SK-N-SH treated with all-trans-retinoic acid at 6 μM for 48 hours (cell line): ENCODE measurements around the gene OBP2B.
"Not testable (repeated sequence)": the region's sequence is repeated elsewhere in the genome, so short reads cannot be mapped to it uniquely, and the experiment has no call there.

Experiments used
- ATAC-seq: fragments of 200-7000 bp; cut with Tn5 transposase; 3 replicates; pipeline ENCODE4 v1.9.1; 2020; ENCODE audit warnings: mild to moderate bottlenecking, moderate library complexity
- ARNTL ChIP-seq: fragments of 450-650 bp; formaldehyde crosslinking; IDR thresholded peaks from 2 replicates; pipeline ENCODE4 v1.5.0; 2020; ENCODE audit warnings: low read depth, mild to moderate bottlenecking, moderate library complexity, borderline replicate concordance
- BACH2 ChIP-seq: fragments of 250-450 bp; sonication (Bioruptor Pico); IDR thresholded peaks from 2 replicates; pipeline ENCODE4 v1.9.0; 2021; ENCODE audit warnings: mild to moderate bottlenecking, borderline replicate concordance
- CREB5 ChIP-seq: fragments of 250-450 bp; sonication (Bioruptor Pico); IDR thresholded peaks from 2 replicates; pipeline ENCODE4 v1.5.1; 2020; ENCODE audit warnings: low read depth, mild to moderate bottlenecking, moderate library complexity
- CSDC2 ChIP-seq: fragments of 250-450 bp; sonication (Bioruptor Pico); IDR thresholded peaks from 2 replicates; pipeline ENCODE4 v1.5.0; 2020; ENCODE audit warnings: mild to moderate bottlenecking, moderate library complexity
- CSRNP3 ChIP-seq: fragments of 250-450 bp; sonication (Bioruptor Pico); IDR thresholded peaks from 2 replicates; pipeline ENCODE4 v1.5.1; 2021; ENCODE audit warnings: mild to moderate bottlenecking, moderate library complexity
- ESRRG ChIP-seq: fragments of 250-450 bp; sonication (Bioruptor Pico); IDR thresholded peaks from 2 replicates; pipeline ENCODE4 v1.6.1; 2021; ENCODE audit warnings: mild to moderate bottlenecking
- GLIS3 ChIP-seq: fragments of 250-450 bp; sonication (Bioruptor Pico); IDR thresholded peaks from 2 replicates; pipeline ENCODE4 v1.5.0; 2020; ENCODE audit warnings: mild to moderate bottlenecking, moderate library complexity
- ISL1 ChIP-seq: fragments of 250-450 bp; sonication (Bioruptor Pico); IDR thresholded peaks from 2 replicates; pipeline ENCODE4 v2.1.2; 2022; ENCODE audit warnings: mild to moderate bottlenecking, moderate library complexity
- OSR1 ChIP-seq: fragments of 250-450 bp; sonication (Bioruptor Pico); IDR thresholded peaks from 2 replicates; pipeline ENCODE4 v1.8.0; 2022; ENCODE audit warnings: moderate library complexity, mild to moderate bottlenecking, inconsistent platforms
- POU6F1 ChIP-seq: fragments of 250-450 bp; sonication (Bioruptor Pico); IDR thresholded peaks from 2 replicates; pipeline ENCODE4 v1.8.0; 2021; ENCODE audit warnings: low read depth, mild to moderate bottlenecking, moderate library complexity, borderline replicate concordance
- PPARA ChIP-seq: fragments of 250-450 bp; sonication (Bioruptor Pico); IDR thresholded peaks from 2 replicates; pipeline ENCODE4 v1.5.0; 2020; ENCODE audit warnings: mild to moderate bottlenecking, borderline replicate concordance
- SNAI2 ChIP-seq: fragments of 250-450 bp; sonication (Bioruptor Pico); IDR thresholded peaks from 2 replicates; pipeline ENCODE4 v1.5.0; 2020; ENCODE audit warnings: mild to moderate bottlenecking, moderate library complexity
- TCF4 ChIP-seq: fragments of 250-450 bp; sonication (Bioruptor Pico); IDR thresholded peaks from 2 replicates; pipeline ENCODE4 v1.8.0; 2021; ENCODE audit warnings: mild to moderate bottlenecking, moderate library complexity, borderline replicate concordance
- TOX ChIP-seq: fragments of 250-450 bp; sonication (Bioruptor Pico); IDR thresholded peaks from 2 replicates; pipeline ENCODE4 v1.8.0; 2021; ENCODE audit warnings: mild to moderate bottlenecking, moderate library complexity, borderline replicate concordance
- TSHZ2 ChIP-seq: fragments of 250-450 bp; sonication (Bioruptor Pico); IDR thresholded peaks from 2 replicates; pipeline ENCODE4 v1.5.0; 2020; ENCODE audit warnings: mild to moderate bottlenecking, moderate library complexity
- ZC3H10 ChIP-seq: fragments of 250-450 bp; sonication (Bioruptor Pico); IDR thresholded peaks from 2 replicates; pipeline ENCODE4 v1.5.1; 2021; ENCODE audit warnings: mild to moderate bottlenecking, moderate library complexity
- ZFP3 ChIP-seq: fragments of 250-450 bp; sonication (Bioruptor Pico); IDR thresholded peaks from 2 replicates; pipeline ENCODE4 v1.5.0; 2020; ENCODE audit warnings: mild to moderate bottlenecking, moderate library complexity
- ZFP30 ChIP-seq: fragments of 450-650 bp; formaldehyde crosslinking; IDR thresholded peaks from 2 replicates; pipeline ENCODE4 v1.5.0; 2022; ENCODE audit warnings: mild to moderate bottlenecking, moderate library complexity
- ZNF565 ChIP-seq: fragments of 450-650 bp; formaldehyde crosslinking; conservative IDR thresholded peaks from 2 replicates; pipeline ENCODE4 v1.5.0; 2020; ENCODE audit warnings: low read depth, mild to moderate bottlenecking, moderate library complexity
- ZNF8 ChIP-seq: fragments of 450-650 bp; formaldehyde crosslinking; IDR thresholded peaks from 2 replicates; pipeline ENCODE4 v1.5.0; 2020; ENCODE audit warnings: mild to moderate bottlenecking, moderate library complexity

Gene OBP2B

GRCh38 chr9:133180953-133181352 lies 28.1 kb downstream of the OBP2B start:
- TF ChIP-seq PPARA (CRISPR knock-in tag) (no peak), GLIS3 (CRISPR knock-in tag) (no peak), CSRNP3 (CRISPR knock-in tag) (no peak), TOX (CRISPR knock-in tag) (no peak)
- TF ChIP-seq, all 23 proteins: peak for 0
- no peak for ATAC-seq

GRCh38 chr9:133173056-133173455 lies 36.0 kb downstream of the OBP2B start:
- TF ChIP-seq ESRRG, result no peak
- TF ChIP-seq CSDC2 (CRISPR knock-in tag), result no peak

GRCh38 chr9:133171161-133171961 lies 37.7 kb downstream of the OBP2B start:
- TF ChIP-seq OSR1 (CRISPR knock-in tag) (no peak), CREB5 (CRISPR knock-in tag) (no peak), ZNF565 (CRISPR knock-in tag) (no peak), ISL1 (CRISPR knock-in tag) (no peak), TCF4 (CRISPR knock-in tag) (no peak), SNAI2 (no peak), CSRNP3 (CRISPR knock-in tag) (no peak), ZC3H10 (CRISPR knock-in tag) (no peak), POU6F1 (no peak), CSDC2 (CRISPR knock-in tag) (no peak), TSHZ2 (CRISPR knock-in tag) (no peak), BACH2 (CRISPR knock-in tag) (no peak), ESRRG (no peak), TOX (CRISPR knock-in tag) (no peak), ZFP3 (CRISPR knock-in tag) (no peak), ARNTL (CRISPR knock-in tag) (no peak), ZFP30 (no peak), ZNF8 (CRISPR knock-in tag) (no peak)
- no peak; the same call in 2 of the 3 replicates for ATAC-seq

More at GRCh38 chr9:133173056-133173455, 36.0 kb downstream of the OBP2B start:
- no peak for ATAC-seq

GRCh38 chr9:133170716-133171115 lies 38.3 kb downstream of the OBP2B start:
- ATAC-seq, result no peak
- TF ChIP-seq ZNF565 (CRISPR knock-in tag) (no peak), CSDC2 (CRISPR knock-in tag) (no peak), TSHZ2 (CRISPR knock-in tag) (no peak)
- TF ChIP-seq, all 23 proteins: peak for 0

GRCh38 chr9:133169687-133170086 lies 39.4 kb downstream of the OBP2B start:
- ATAC-seq, result not testable (repeated sequence)
